GM21529 (cell line): ENCODE data around the gene MRPS23.

Experiments
- ATAC-seq: cut with Tn5 transposase; IDR thresholded peaks from one replicate; pipeline ENCODE4 v1.9.1; 2021; ENCODE audit not compliant: unreplicated experiment

The MRPS23 gene

DNA sequence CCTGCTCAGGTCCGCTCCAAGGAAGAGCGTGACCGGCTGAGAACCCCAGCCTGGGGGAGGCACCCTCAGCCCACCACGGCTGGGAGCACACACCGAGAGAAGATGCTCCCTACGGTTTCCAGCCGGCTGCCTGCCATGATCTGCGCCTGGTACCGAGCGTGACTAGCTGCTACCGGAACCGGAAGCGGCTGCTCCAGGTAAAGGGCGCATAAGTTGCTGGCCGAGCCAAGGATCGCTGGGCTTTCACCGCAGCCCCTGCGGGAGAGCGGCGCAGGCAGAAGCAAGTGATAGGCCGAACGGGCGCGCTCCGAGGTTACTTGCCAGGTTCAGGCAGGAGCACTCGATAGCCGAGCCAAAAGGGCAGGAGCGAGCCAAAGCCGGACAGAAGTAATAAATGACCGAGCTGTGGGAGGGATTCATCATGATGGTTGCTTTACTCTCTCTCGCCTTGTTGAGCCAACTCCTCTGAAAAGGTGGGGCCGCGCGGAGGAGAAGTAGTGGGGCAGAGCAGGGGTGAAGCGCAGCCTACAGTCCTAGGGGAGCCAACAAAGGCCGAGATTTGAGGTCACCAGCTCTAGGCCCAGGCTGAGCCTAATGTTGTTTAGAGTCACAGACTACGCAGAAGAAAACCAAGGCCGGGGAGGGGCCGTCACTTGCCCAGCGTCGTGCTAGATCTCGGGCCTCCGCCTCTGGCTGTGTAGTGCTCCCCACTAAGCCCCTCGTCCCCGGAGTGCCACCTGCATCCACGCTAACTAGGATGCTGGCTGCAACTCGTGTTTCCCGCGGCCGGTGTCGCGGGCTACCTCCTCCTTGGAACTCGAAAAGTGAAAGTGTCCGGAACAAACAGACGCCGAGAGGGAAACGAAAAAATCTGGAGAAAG lies at the start of gene MRPS23:
Gene MRPS23 (minus strand): TSS at position 171 of the 881 bp plus-strand sequence. CDS start 34 bp downstream, at position 137.
- peak; percentile 89 for ATAC-seq

DNA sequence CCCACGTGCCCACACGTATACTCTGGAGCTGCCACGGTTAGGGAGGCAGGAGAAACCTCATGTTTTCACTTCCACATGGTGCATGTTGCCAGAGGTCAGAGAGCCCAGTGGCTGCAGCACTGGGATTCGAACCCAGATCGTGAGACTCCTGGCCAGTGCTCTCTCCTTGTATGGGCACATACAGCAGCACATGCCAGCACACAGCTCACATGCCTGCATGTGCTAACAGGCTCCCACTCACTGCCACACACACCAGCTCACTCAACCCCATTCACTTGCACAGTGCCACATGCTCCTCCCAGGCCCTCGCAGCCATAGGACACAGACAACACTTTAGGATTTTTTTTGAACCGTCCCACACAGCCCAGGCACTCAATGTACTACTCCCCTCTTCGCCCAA lies 49.5 kb upstream of the MRPS23 start:
- no peak for ATAC-seq

DNA sequence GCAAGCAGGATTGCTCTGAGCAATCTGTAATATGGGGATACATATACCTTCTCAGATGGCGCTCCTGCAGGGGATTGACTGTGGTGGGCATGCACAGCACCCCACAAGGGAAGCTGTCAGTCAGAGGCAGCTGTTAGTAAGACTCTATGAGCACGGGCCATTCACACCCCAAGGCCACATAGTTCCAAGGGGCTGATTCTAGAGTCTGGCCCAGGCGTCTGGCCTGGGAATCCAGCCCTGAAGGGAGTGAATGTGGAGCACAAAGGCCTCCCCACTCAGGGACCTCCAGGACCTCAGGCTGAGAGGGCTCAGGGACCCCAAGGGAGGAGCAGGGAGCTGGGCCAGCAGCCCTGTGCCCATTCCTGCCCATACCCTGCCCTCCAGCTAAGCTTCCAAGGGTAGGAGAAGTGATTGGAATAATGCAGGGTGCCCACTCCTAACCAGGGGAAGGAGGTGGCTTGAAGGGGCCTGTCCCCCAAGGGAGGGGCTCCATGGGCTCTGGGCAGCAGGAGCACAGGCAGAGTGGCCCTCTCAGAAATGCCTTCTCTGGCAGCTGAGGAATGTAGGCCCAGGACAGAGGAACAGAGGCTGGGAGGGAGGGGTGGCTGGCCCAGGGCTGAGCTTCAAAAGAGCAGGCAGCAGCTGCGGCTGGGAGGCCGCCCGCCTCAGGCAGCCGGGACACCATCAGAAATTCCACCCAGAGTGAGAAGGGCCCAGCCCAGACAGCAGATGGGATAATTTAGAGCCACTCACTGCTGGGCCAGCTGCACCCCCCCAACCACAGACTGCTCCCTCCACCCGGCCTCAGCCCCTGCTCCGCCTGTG lies 48.9 kb upstream of the MRPS23 start:
- ATAC-seq = no peak

DNA sequence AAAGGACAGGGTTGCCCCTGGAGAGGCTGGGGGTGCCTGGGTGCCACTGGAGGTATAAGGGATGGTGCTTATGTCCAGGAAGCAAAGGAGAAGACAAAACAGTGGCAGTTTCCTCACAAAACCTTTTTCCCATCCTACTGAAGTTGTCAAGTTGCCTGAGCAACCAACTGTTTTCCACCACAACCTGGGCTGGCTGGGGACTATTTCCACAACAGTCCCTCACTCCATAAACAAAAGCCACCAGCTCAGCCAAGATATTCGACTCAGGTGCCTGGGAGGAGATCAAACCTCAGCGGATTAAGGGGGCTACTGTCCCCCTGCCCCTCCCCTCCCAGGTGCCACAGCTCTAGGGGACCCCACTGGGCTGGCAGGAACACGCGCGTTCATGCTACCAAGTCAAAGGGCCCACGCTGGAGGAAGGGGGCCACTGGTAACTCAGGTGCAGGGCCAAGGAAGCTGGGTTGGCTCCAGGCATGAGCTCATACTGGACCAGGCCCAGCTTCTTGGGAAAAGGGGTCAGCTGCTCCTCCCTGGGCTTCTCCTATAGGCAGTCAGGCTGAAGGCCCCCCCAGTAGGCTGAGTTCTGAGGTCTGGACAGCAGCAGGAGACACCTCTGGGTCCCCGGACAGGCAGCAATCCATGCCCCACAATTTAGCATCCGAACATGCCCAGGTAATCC lies 45.7 kb upstream of the MRPS23 start:
- no peak for ATAC-seq

DNA sequence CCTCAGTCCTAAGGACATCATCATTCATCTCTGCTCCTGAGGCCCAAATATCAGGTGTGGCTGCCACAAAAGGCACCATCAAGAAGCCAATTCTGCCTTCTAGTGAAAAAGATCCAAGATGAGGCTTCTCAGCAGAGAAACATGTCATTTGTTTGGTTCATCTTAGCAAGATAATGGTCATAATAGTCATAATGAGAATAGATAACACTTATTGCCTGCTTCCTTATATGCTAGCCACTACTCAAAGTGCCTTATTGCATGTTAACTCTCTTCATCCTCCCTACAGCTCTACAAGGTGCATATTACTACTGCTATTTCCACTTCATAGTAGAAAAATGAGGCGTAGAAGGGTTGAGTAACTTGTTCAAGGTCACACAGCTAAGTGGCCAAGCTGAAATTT lies 45.0 kb upstream of the MRPS23 start:
- ATAC-seq = no peak

DNA sequence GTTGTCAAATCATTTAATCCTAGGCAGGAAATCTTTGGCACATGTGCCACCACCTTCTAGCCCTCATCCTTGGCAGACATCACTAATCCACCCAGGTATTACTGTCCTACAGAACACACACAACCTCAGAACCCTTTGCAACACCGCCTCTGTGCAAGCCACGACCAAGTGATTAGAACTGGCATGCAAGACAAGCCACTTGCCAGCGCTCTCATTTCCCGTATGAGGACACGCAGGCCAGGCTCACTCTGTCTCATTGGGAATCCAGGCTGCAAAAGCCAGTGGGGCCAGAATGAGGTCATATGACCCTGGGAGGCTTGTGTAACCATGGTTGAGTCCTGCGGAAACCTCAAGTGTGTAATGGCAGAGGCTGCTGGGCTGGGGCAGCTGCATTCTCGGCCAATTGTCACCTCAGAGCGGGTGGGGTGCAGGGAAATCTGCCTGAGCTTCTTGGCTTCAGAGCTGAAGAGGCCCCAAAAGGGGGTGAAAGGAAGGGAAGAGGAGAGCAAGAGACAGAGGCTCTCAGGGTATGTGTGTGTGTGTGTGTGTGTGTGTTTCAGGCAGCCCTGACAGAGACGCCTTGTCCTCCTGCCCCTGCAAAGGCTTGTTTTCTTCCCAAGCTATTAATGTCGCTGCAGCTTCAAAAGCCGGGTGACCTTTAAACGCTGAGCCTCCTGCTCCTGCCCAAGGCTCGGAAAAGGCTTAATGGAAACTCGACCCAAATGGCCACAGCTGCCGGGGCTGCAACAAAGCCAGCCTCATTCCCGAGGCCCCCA lies 43.2 kb upstream of the MRPS23 start:
- ATAC-seq = no peak

DNA sequence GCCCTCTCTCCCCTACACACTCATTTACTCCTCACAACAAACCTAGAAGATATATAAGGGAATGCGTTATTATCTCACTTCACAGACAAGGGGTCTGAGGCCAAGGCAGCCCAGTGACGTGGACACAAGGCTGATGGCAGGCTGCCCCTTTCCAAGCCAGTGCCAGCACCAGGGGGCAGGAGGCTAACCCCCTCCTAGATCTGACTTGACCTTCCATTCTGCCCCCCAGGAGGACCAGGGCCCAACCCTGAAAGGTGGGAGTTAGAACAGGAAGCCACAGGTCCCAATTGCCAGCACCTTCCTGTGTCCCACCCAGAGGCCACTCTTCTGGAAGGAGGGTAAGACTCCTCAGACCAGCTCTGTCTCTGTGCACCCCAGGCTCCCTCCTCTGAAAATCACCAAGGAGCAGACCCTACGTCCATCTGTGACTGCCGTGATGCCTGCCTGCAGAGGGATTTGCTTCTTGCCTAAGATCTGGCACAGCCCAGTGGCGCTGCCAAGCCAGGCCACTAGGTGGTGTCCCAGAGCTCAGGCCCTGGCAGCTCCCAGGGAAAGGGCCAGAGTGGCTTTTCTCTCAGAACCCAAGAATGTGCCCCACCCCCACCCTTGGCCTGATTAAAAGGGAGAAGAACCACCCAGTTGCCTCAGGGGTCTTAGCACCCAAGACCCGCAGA lies 42.4 kb upstream of the MRPS23 start:
- ATAC-seq = peak; percentile 64

DNA sequence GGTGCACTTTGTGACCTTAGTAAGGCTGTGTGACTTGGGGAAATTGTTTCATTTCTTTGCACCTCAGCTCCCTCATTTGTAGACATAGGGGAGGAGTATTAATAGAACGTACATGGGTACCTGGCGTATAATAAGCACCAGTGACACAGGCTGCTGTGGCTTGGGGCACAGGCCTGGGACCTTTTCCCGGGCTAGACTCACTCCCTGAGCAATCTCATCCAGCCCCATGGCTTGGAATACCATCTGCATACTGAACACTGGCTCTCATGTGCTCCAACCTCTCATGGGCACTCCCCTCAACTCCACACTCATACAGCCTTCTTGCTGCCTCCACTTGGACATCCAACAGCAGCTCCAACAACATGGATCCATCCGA lies 41.0 kb upstream of the MRPS23 start:
- ATAC-seq = no peak

DNA sequence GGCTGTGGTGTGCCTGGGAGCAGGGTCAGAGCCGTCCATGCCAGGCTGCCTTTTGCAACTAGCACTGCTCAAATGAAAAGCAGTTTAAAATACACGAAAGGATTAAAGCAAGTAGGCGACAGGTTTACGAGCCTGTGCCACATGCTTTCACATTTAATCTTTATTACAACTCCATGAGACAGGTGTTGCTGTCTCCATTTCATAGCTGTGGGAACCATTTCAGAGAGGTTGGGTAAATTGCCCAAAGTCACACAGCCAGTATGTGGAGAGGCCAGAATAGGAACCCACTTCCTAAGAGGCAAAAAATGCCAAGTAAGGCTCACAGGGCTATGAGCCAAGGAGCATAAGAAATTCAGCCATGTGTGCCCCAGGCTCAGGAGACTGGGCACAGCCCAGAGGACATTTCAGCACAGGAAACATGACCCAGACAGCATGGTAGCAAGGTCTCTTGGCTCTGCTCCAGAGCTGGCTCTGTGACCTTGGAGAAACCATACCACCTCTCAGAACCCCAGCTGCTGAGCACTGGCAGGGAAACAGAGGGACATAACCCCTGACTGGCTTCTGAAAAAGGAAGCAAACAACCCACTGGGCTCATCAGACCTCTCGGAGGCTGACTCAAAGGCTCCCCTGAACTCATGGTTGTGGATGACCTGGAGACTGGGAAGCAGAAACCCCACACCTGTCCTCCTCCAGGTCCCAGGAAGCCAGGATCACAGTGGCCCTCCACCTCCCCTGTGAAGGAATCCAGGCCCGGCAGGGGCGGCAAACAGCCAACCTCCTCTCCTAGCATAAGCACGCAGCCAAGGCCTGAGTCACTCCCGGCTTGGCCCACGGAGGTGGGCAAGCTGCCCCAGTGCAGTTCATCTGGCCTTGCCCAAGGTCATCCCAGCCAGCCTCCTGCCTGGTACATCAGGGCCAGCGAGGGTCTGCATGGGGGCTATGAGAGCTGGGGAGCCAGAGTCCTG lies 40.3 kb upstream of the MRPS23 start:
- ATAC-seq = no peak

DNA sequence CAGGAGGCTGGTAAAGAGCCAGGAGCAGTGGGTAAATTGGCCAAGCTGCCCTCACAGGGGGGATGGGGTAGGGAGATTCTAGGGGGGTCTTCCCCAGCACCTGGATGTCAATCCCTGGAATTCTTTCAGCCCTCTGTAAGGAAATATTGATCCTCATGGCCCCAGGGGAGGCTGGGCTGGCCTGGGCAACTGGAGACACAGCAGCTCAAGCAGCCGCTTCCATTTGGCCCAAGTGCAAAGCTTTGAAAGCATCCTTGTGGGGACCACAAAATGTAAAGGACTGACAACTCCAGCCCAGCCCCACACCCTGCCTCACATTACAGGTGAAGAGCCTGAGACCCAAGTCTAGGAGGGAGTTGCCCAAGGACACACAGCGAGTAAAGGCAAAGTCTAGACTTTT lies 39.4 kb upstream of the MRPS23 start:
- no peak for ATAC-seq

DNA sequence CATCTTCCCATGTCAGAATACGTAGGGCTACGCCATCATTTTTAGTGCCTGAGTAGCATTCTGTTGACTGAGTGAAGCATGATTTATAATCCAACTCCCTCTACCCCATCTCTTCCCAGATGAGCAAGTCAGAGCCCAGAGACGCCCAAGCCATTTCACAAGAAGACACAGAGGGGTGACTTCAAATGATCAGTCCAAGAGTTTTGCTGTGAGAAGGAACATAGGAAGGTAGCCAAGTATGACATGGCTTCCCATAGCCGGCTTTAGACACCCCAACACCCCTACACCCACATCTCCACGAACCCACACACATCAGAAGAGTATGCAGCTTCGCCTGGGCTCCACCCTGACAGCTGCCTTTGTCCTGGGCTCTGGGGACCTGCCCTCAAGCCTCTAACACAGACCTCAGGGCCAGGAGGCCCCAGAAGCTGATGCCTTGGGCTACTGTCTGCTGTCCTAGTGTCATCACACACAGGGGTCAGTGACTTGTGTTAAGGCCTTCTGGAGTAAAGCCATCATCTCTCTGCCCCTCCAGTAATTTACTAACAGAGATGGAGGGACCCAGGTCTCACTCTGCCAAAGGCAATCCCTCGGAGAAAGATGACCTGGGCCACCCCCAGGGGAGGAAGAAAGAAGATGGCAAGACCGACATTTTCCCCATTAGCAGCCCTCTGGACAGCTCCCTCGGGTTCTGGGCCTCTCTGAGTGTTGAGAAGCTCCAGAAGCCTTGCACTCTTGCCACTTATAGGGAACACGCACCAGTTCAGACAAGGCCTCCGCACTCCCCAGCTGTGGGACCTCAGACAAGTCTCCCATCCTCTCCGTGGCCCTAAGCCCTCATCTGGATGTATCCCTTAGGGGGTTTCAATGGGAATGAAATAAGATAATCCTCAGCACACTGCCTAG lies 38.7 kb upstream of the MRPS23 start:
- ATAC-seq = no peak

DNA sequence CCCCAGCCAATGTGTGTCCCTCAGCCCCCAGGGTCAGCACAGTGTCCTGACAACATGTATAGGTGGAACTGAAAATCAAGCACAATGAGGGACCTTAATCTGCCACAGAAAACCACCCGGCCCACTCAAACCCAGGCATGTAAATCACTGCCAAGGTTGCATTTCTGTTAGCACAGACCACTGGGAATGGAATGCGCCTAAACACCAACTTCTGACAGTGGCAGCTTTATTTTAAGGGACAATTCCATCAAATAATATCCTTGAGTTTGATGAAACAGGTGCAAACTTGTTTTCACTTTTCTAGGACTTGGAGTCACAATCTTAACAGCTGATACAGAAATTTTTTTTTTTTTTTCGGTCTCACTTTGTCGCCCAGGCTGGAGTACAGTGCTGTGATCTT lies 37.3 kb upstream of the MRPS23 start:
- ATAC-seq = no peak

DNA sequence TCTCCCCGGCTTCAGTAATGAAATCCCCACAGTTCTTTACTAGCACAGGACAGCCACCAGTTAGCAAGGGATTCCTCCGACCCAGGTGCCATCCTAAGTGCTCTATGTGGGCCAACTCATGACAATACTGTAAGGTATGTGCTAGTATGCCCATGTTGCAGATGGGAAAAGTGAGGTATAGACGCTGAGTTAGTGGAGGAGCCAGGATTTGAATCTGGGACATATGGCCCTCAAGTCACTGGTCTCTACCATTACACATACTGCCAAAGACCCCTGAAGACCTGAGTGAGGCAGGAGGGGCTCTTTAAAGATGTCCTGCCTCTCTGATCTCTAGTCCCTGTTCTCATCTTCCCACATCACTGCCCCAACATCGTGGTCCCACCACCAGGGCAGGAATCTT lies 36.2 kb upstream of the MRPS23 start:
- ATAC-seq = no peak

DNA sequence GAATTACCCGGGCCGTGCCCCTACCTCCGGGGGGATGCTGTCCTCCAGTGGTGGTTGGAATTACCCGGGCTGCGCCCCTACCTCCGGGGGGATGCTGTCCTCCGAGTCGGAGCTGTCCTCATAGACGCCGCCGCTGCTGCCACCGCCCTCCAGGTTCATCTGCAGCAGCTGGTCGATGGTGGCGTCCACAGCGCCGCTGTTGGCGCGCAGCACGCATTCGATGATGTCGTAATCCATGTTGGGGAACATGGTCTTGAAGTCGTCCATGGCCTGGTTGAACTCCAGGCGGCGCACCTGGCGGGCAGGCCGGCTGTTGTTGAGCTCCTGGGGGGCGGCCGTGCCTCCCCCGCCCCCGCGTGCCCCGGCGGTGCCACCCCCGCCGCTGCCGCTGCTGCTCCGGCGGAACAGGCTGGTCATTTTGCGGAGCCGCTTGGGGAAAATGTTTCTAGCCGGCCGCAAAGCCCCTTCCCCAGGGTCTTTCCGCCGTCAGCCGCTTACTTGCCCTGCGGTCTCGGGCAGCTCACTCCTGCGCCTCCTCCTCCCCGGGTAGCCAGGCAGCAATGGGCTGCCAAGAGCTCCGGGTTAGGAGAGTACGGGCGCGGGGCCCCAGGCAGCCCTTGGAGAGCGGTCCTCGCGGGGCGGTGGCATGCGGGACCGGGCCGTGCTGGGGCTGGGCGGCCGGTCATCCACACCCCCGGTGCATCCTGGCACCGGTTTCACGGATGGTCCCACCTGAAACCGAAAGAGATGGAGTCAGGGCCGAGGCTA lies 35.5 kb upstream of the MRPS23 start:
- no peak for ATAC-seq

DNA sequence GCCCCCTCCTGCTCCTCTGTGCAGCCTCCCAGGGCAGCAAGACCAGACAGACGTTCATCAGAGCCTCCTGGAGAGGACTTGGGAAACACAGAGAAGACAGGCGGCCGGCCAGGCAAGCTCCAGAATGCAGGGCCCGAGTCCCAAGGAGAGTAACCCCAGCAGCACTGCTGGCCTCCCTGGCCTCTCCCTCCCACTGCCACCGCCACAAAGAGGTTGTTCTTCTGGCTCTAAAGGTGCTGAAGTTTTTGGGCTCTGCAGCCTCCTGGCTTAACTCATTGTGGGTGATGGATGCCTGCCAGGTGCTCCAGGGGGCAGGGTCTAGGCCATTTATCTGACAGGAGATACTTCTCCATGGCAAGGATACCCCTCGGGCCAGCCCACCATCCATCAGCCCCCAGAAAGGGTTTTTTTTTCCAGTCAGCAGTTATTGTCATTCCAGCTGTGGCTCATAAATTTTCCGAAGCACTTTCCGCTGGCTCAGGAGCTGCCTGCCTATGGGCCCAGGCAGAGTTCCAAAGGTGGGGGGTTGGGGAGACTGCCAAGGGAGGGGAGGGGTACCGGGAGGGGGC lies 32.0 kb upstream of the MRPS23 start:
- no peak for ATAC-seq

DNA sequence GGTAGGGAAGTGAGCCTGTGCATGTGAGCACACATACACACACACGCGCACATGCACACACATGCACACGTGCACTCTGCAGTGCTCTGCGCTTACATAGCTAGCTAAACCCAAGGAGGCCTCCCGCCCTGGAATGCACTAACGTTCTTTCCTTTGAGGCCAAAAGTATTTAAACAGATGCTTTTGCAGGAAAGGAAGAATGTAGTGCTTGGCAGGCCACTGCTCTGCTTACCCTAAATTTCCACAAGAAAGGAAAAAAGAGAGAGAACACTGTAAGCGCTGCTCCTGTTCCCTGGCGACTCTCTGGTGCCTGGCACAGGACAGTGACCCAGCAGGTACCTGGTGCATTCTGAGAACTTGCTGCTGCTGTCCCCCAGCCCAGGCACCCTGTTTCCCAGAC lies 31.3 kb upstream of the MRPS23 start:
- no peak for ATAC-seq

DNA sequence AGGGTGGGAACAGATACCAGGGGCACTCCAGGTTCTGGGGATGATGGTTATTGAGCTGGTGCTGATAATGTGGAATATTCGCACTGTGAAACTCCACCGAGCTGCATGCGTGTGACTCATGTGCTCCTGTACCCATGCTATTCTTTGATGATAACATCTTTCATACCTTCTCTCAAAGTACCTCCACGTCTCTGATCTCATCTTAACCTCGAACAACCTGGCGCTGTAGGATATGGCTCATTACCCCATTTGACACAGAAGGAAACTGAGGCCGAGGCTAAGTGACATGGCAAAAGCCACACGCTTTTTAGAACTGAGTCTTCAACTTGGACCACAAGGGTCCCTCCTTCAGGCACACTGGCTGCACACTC lies 30.2 kb upstream of the MRPS23 start:
- no peak for ATAC-seq
